GM19328 (cell line): ENCODE measurements around the gene FLII.
"Not testable (repeated sequence)": the region's sequence is repeated elsewhere in the genome, so short reads cannot be mapped to it uniquely, and the experiment has no call there.

ENCODE experiments used
- ATAC-seq: cut with Tn5 transposase; IDR thresholded peaks from one replicate; pipeline ENCODE4 v1.9.1; 2021; ENCODE audit warnings: mild to moderate bottlenecking, moderate library complexity; ENCODE audit not compliant: unreplicated experiment

FLII gene

DNA sequence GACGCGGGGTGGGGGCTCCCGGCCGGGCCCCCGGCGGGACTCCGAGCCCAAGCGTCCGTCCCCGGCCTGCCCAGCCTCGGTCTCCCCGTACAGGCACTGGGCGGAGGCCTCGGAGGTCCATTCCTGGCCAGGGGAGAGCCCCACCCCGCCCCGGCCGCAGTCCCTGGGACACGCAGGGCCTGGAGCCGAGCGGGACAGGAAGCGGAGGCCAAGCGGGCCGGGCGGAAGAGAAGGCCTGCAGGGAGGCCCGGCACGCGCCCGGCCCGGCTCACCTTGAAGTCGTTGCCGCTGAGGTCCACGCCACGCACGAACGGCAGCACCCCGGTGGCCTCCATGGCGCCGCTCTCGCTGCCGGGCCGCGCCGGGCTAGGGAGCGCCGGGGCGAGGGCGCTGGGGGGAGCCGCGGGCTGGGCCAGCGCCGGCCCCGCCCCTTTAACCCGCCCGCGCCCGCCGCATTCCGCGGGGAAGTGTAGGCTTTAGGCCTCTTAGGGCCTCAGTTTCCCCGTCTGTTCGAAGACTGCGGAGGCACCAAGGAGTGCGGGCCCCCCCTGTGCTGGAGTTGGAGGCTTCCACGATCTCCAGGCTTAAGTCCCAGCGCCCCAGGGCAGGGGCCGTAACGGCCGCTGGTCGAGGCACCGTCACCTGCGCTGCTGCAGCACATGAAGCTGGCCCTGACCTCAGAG is at the start of gene FLII:
Gene FLII, minus strand, starts transcription at position 383 of the 683 bp plus-strand sequence. Its CDS starts 48 bp downstream, at position 335.
- no peak for ATAC-seq

DNA sequence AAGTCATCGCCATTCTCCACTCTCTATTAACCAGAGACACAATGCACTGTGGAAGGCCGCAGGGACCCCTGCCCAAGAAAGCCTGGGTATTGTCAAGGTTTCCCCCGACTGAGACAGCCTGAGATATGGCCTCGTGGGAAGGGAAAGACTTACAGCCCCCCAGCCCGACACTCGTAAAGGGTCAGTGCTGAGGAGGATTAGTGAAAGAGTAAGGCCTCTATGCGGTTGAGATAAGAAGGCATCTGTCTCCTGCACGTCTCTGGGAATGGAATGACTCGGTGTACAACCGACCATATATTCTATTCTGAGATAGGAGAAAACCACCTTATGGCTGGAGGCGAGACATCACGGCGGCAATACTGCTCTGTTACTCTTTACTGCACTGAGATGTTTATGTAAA is 44.7 kb upstream of the FLII start:
- not testable (repeated sequence) for ATAC-seq

- ATAC-seq, result no peak
Observed at GRCh38 chr17:18300725-18301480, 42.4 kb upstream of the FLII start.

DNA sequence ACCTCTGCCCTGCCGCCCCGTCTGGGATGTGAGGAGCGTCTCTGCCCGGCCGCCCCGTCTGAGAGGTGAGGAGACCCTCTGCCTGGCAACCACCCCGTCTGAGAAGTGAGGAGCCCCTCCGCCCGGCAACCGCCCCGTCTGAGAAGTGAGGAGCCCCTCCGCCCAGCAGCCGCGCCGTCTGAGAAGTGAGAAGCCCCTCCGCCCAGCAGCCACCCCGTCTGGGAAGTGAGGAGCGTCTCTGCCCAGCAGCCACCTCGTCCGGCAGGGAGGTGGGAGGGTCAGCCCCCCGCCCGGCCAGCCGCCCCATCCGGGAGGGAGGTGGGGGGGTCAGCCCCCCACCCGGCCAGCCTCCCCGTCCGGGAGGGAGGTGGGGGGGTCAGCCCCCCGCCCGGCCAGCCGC is 39.5 kb upstream of the FLII start:
- not testable (repeated sequence) for ATAC-seq

DNA sequence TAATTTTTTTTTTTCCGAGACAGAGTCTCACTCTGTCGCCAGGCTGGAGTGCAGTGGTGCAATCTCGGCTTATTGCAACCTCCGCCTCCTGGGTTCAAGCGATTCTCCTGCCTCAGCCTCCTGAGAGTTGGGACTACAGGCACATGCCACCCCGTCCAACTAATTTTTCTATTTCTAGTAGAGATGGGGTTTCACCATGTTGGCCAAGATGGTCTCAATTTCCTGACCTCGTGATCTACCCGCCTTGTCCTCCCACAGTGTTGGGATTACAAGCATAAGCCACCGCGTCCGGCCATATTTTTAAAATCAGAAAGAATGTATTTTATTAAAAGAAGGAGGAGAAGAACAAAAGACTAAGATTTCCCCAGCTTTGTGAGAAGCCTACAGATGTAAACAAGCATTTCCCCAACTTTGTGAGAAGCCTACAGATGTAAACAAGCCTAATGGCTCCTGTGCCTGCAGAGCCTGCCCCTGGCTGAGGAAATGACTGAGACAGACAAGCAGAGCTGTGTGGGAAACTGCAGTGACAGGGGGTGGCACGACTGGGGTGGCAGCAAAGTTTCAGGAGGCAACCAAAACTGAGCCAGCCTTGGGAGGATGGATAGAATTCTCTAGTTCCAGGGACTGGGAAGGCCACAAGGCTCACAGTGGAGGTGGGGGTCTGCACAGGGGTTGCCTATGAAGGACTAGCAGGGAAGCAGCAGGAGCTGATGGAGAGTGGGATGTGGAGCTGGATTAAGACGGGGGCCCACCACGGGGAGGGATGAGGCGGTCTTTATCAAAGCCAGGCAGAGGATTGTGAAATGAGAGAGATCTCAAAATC is 33.4 kb upstream of the FLII start:
- no peak for ATAC-seq

- ATAC-seq, result no peak
Observed at GRCh38 chr17:18285296-18285695, 26.8 kb upstream of the FLII start.

DNA sequence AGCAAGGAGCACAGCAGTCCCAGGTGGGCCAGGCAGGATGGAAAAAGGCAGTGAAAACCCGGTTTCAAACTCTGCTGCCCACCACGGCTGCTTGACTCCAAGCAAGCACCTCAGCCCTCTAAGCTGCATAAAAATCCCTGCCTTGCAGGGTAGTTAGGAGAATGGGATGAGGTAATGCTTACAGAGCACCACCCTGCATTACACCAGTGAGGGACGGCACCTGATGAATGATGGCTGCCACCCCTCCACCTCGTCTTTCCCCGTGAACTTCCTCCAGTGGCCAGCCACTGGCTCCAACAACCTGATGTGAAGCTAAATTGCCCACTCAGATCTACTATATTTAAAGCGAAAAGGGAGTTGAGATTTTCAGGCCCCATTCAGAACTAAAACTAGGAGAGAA is 23.2 kb upstream of the FLII start:
- no peak for ATAC-seq

- no peak for ATAC-seq
Observed at GRCh38 chr17:18280766-18281371, 22.3 kb upstream of the FLII start.

GRCh38 chr17:18280249-18280648 is 21.7 kb upstream of the FLII start:
- no peak for ATAC-seq

DNA sequence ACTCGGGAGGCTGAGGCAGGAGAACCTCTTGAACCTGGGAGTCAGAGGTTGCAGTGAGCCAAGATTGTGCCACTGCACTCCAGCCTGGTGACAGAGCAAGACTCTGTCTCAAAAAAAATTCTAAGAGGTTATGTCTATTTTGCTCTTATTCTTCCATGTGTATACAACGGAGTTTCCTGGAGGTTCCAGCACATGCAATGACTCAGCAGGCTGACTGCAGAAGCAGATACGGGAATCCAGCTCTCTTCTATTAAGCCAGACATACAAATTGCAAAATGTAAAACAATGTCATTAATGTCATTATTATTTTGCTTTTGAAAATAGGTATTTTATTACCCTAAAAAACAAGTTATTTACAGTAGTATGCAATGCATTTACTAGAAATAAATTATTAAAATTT is 20.3 kb upstream of the FLII start:
- ATAC-seq, result no peak

GRCh38 chr17:18277076-18277475 is 18.5 kb upstream of the FLII start:
- ATAC-seq, result no peak

DNA sequence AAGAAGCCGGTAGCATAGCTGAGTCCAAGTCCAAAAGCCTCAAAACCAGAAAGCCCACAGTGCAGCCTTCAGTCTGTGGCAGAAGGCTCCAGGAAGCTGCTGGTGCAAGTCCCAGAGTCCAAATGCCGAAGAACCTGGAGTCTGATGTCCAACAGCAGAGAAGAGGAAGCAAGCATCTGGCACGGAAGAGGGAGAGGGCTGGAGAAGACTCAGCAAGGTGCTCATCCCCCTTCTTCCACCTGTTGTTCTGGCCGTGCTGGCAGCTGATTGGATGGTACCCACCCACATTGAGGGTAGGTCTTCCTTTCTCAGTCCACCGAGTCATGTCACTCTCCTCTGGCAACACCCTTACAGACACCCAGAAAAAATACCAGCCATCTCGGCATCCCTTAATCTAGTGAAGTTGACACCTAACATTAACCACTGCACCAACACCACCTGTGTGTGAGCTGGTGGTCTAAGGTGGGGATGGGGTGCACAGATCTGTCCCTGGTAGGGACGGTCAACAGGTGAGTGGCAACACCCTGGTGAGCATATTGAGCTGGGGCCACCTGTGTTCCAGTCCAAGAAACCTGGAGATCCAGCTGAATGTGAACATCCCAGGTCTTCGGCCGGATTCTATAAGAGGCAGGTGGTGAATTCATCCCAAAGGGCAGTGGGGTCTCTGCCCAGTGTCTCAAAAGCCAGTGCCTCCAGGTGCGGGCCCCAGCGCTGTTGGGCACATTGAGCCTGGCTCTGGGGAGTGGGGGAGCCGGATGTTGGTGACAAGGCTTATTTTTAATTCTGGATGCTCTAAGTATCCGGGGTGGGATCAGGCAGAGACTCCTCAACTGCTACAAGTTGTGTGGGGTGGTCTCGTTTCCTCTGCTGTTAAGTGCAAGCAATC is 11.8 kb upstream of the FLII start:
- ATAC-seq, result no peak

DNA sequence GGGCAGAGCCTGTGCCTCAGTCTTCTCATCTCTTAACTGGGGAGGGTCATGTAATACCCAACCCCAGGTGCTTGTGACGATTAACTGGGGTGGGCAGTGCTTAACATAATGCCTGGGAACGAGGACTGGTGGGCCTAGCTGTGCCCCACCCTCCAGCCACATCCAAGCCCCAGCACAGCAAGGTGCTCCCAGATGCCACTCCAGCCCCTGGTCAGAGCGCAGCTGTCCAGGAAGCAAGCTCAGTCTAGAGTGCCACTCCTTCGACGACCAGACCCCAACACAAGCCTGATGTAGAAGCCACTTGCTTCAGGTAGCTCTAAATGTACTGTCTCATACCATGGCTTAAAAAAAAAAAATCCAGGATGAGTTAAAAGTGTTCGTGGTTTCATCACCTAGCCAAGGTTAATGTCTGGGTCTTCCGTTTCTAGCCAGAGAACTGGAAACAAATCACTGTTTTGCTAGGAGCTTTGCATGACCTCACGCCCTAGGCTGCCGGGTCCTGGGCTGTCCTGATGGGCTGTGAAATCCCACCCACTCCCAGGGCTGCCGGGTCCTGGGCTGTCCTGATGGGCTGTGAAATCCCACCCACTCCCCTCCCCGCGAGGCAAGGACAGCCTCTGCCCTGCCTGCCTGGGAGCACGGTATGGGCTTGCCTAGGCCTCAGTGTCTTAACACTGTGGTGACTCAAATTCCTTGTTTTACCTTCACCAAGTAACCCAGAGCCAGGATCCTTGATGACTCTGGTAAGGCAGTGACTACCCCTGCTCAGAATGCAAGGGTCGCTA is 9.6 kb upstream of the FLII start:
- no peak for ATAC-seq

- no peak for ATAC-seq
Observed at GRCh38 chr17:18267366-18267765, 8.8 kb upstream of the FLII start.

DNA sequence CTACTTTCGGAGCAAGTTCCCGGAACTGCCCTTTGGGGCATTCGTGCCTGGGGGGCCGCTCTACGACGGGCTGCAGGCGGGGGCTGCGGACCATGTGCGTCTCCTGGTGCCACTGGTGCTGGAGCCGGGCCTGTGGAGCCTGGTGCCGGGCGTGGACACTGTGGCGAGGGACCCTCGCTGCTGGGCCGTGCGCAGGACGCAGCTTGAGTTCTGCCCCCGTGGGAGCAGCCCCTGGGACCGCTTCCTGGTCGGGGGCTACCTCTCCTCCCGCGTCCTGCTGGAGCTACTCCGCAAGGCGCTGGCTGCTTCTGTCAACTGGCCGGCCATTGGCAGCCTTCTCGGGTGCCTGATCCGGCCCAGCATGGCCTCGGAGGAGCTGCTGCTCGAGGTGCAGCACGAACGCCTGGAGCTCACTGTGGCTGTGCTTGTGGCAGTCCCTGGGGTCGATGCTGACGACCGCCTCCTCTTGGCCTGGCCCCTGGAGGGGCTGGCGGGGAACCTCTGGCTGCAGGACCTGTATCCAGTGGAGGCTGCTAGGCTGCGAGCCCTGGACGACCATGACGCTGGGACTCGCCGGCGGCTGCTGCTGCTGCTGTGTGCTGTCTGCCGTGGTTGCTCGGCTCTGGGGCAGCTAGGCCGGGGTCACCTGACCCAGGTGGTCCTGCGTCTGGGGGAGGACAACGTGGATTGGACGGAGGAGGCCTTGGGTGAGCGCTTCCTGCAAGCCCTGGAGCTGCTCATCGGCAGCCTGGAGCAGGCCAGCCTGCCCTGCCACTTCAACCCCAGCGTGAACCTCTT is 5.5 kb upstream of the FLII start:
- no peak for ATAC-seq

DNA sequence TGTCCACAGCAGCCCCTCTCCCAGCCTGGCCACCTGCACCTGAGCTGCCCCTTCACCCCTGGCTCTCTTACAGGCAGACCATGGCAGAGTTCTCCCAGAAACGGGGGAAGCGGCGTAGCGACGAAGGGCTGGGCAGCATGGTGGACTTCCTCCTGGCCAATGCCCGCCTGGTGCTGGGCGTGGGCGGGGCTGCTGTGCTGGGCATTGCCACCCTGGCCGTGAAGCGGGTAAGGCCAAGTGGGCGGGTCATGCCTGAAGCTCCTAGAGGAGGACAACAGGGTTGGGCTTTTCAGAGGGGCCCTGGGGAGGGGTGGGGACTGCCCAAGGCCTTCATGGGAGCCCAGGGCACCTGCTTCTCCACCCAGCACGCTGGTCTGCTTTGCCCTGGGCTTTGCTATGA is 4.1 kb upstream of the FLII start:
- no peak for ATAC-seq

- ATAC-seq, result no peak
Observed at GRCh38 chr17:18262111-18262510, 3.6 kb upstream of the FLII start.

- ATAC-seq, result no peak
Observed at GRCh38 chr17:18261659-18262058, 3.1 kb upstream of the FLII start.

GRCh38 chr17:18261146-18261515 is 2.6 kb upstream of the FLII start:
- ATAC-seq, result peak; percentile 1
